ENCODE data around the gene ERC2. TPM values are rescaled to one million over a fixed set of nuclear protein-coding genes. Genes with fewer than 3 reads are reported as not detected.

ERC2 gene
- total and polyA plus RNA-seq, 2 of the 8 experiments (the other 6 are each of a cell fraction or from before 2014, with no cell fraction given): 16.4 to 22.8 TPM

DNA sequence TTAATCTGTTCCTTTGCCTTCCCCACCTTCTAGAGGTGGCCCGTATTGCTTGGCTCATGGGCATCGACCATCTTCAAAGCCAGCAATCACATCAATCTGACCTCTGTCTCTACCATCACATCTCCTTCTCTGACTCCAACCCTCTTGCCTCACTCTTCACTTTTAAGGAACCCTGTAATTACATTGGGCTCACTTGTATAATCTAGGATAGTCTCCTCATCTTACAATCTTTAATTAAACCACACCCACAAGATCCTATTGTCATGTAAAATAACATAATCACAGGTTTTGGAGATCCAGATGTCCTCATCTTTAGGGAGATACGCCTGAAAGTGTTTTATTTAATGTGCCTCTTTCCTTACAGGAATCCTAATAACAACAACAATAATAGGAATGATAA is 234.5 kb downstream of the ERC2 start:
- Histone ChIP-seq H2BK120ac (replicated peaks; ENCODE audit: low read depth, low read length) (no peak overlapping the region), H3K9ac (replicated peaks in 1 of 4; ENCODE audit: extremely low read depth in 1 of 4, low read depth in 3 of 4, low read length in 3 of 4) (no peak overlapping the region), H3K56ac (replicated peaks; ENCODE audit: insufficient read length, low read depth, low read length) (no peak overlapping the region), H4K5ac (ENCODE audit: insufficient read length, low read depth, low read length) (no peak overlapping the region), H3K14ac (ENCODE audit: insufficient read length) (no peak overlapping the region), H4K8ac (ENCODE audit: extremely low read depth, insufficient read depth, low read length) (no peak overlapping the region), H2AK5ac (ENCODE audit: low read depth, low read length) (no peak overlapping the region), H3K9me3 (ENCODE audit: insufficient read depth in 2 of 2, low read depth in 1 of 2, low read length in 1 of 2) (no peaks in the 10 kb centered on the region), H3K4ac (replicated peaks; ENCODE audit: insufficient read length, low read depth, low read length) (no peak overlapping the region), H4K91ac (replicated peaks; ENCODE audit: insufficient read length, low read length) (no peak overlapping the region), H3K27me3 (replicated peaks in 1 of 4; ENCODE audit: control insufficient read depth in 3 of 4, extremely low read depth in 1 of 4, insufficient read depth in 3 of 4, low read length in 3 of 4) (no peaks in the 10 kb centered on the region), H3K23me2 (ENCODE audit: low read depth, low read length) (no peaks in the 10 kb centered on the region), H4K20me1 (replicated peaks in 1 of 2; ENCODE audit: control insufficient read depth in 1 of 2, insufficient read depth in 2 of 2, low read length in 2 of 2) (no peaks in the 10 kb centered on the region), H2BK12ac (ENCODE audit: low read depth, low read length) (no peak overlapping the region), H2BK20ac (ENCODE audit: low read length) (no peak overlapping the region), H3K79me2 (ENCODE audit: control insufficient read depth in 1 of 2, insufficient read depth in 2 of 2, low read length in 2 of 2) (no peaks in the 10 kb centered on the region), H3K18ac (ENCODE audit: extremely low read depth, low read length) (no peak overlapping the region), H3K79me1 (ENCODE audit: low read depth, low read length) (no peaks in the 10 kb centered on the region), H3K4me3 (ENCODE audit: extremely low read depth in 1 of 4, insufficient read depth in 2 of 4, low read depth in 3 of 4, low read length in 4 of 4) (no peak overlapping the region), H2BK5ac (ENCODE audit: low read depth, low read length) (no peak overlapping the region), H3K23ac (ENCODE audit: insufficient read length) (no peak overlapping the region), H3K36me3 (ENCODE audit: control insufficient read depth in 2 of 4, insufficient read depth in 4 of 4, low read length in 3 of 4) (no peaks in the 10 kb centered on the region), H2AFZ (ENCODE audit: low read length) (no peak overlapping the region), H3K4me1 (replicated peaks in 1 of 4; ENCODE audit: control insufficient read depth in 3 of 4, insufficient read depth in 4 of 4, low read length in 3 of 4) (peaks cover 3 to 4% (median 3%) of the 10 kb centered on the region in 4 experiments; a peak in 6 of 7 replicates), H3K27ac (ENCODE audit: low read depth, low read length) (no peak overlapping the region), H2BK15ac (ENCODE audit: low read length) (no peak overlapping the region), H3K4me2 (ENCODE audit: insufficient read depth in 1 of 2, low read depth in 2 of 2, low read length in 2 of 2) (no peak overlapping the region)
- FAIRE-seq (no peak), DNase-seq (ENCODE audit: low read depth in 1 of 2, low spot score in 2 of 2) (no peak)
- POLR2A ChIA-PET (ENCODE audit: partially characterized antibody): no interaction called here
- CTCF ChIA-PET (ENCODE audit: partially characterized antibody): no interaction called here
- TF ChIP-seq MAFK (IDR thresholded peaks at IDR 0.05; ENCODE audit: low read depth, low read length) (no peak), TBP (IDR thresholded peaks at IDR 0.05; ENCODE audit: low read depth, low read length) (no peak), BCL11A (IDR thresholded peaks at IDR 0.05; ENCODE audit: low read depth in 2 of 2, low read length in 2 of 2) (no peak), ASH2L (IDR thresholded peaks at IDR 0.05; ENCODE audit: low read length) (no peak), SP4 (IDR thresholded peaks at IDR 0.05; ENCODE audit: low read length) (no peak)
- WGBS, 2 experiments (ENCODE audit: extremely low coverage in 1 of 2, insufficient coverage in 1 of 2, insufficient read length in 1 of 2, insufficient replicate concordance in 2 of 2, low coverage in 1 of 2, low lambda C conversion rate in 2 of 2, missing lambda C conversion rate in 1 of 2): 93% methylated on average over 3 of the region's 3 CpGs; no CpG with 5 or more reads in 1 of the 2 experiments

Measured in H1 (cell line).